A549 (cell line): ENCODE measurements around the gene ITGA7. TPM values are rescaled to one million over a fixed set of nuclear protein-coding genes. Genes with fewer than 3 reads are reported as not detected.

Experiments used
- ATAC-seq, 2 experiments: fragments of 200-7000 bp in 1 of 2; fragments of >200 bp in 1 of 2; cut with Nextera tagmentation in 1 of 2; cut with Tn5 transposase in 1 of 2; 3 replicates each; pipeline versions ENCODE4 v1.8.0 to v1.9.1; 2018 to 2020; ENCODE audit warnings: mild to moderate bottlenecking in 1 of 2, moderate library complexity in 1 of 2
- CTCF ChIA-PET: fragments of 300-600 bp; sonication (Branson Sonifier 250); formaldehyde crosslinking; extraction: SDS; loops from one replicate; lab custom pipeline; 2021; ENCODE audit warnings: antibody characterized with exemption, inconsistent platforms; lab: Yijun Ruan, JAX
- POLR2A ChIA-PET: fragments of 350-600 bp; formaldehyde crosslinking; extraction: SDS; loops from one replicate; lab custom pipeline; 2021; ENCODE audit warnings: antibody characterized with exemption, inconsistent platforms; lab: Yijun Ruan, JAX
- DNase-seq, 2 experiments: peaks; one replicate each; pipeline versions ENCODE4 v3.0.0 to v3.0.0-alpha.2; 2011 to 2016; ENCODE audit warnings: low read depth in 1 of 2, low spot score in 1 of 2
- FAIRE-seq: peaks from 2 replicates; lab custom pipeline; 2011; peaks lifted over from hg19 to GRCh38; lab: Jason Lieb, UNC
- H3K27ac ChIP-seq, 2 experiments: fragments of >200 bp; sonication (Bioruptor Twin); formaldehyde crosslinking; 3 replicates each; pipeline ENCODE4 v1.5.1; 2016 to 2017
- H3K4me1 ChIP-seq: fragments of >200 bp; sonication (Bioruptor Twin); formaldehyde crosslinking; 3 replicates; pipeline ENCODE4 v1.6.1; 2016
- H3K4me2 ChIP-seq: fragments of >200 bp; sonication (Bioruptor Twin); formaldehyde crosslinking; 3 replicates; pipeline ENCODE4 v1.6.1; 2016
- H3K4me3 ChIP-seq: fragments of >200 bp; sonication (Bioruptor Twin); formaldehyde crosslinking; 3 replicates; pipeline ENCODE4 v1.5.1; 2016
- H3K9me3 ChIP-seq: fragments of >200 bp; sonication (Bioruptor Twin); formaldehyde crosslinking; 3 replicates; pipeline ENCODE4 v1.6.1; 2016
- CBX8 ChIP-seq: fragments of 200-600 bp; sonication (generic); IDR thresholded peaks from 2 replicates; pipeline ENCODE4 v1.6.1; 2016
- EHF ChIP-seq: fragments of 250-450 bp; sonication (Bioruptor Pico); IDR thresholded peaks from 2 replicates; pipeline ENCODE4 v1.5.0; 2020; ENCODE audit warnings: mild to moderate bottlenecking
- EHMT2 ChIP-seq: fragments of 200-600 bp; sonication (generic); IDR thresholded peaks from 2 replicates; pipeline ENCODE4 v1.6.1; 2016; ENCODE audit warnings: antibody characterized with exemption, low read depth, mild to moderate bottlenecking, moderate library complexity
- FOSL2 ChIP-seq, 2 experiments: fragments of 450-650 bp in 1 of 2; fragments of >200 bp in 1 of 2; sonication (Bioruptor Twin) in 1 of 2; formaldehyde crosslinking; IDR thresholded peaks; 2 replicates each; pipeline versions ENCODE4 v1.5.0 to v1.6.1; 2016 to 2020; ENCODE audit warnings: mild to moderate bottlenecking in 1 of 2, moderate library complexity in 1 of 2
- HDAC2 ChIP-seq: fragments of 200-600 bp; sonication (generic); IDR thresholded peaks from 2 replicates; pipeline ENCODE4 v1.6.1; 2016
- HEYL ChIP-seq: fragments of 250-450 bp; sonication (Bioruptor Pico); IDR thresholded peaks from 2 replicates; pipeline ENCODE4 v1.8.0; 2021; ENCODE audit warnings: mild to moderate bottlenecking, moderate library complexity
- HOXA7 ChIP-seq: fragments of 250-450 bp; sonication (Bioruptor Pico); IDR thresholded peaks from 2 replicates; pipeline ENCODE4 v1.5.0; 2020; ENCODE audit warnings: mild to moderate bottlenecking, moderate library complexity
- HOXB13 ChIP-seq: fragments of 250-450 bp; sonication (Bioruptor Pico); IDR thresholded peaks from 2 replicates; pipeline ENCODE4 v1.5.0; 2020; ENCODE audit warnings: low read depth, mild to moderate bottlenecking, moderate library complexity
- HOXB5 ChIP-seq: fragments of 250-450 bp; sonication (Bioruptor Pico); IDR thresholded peaks from 2 replicates; pipeline ENCODE4 v1.5.0; 2020; ENCODE audit warnings: mild to moderate bottlenecking, moderate library complexity
- JUN ChIP-seq, 2 experiments: fragments of >200 bp; sonication (Bioruptor Twin); formaldehyde crosslinking; IDR thresholded peaks; 2 replicates in 1 of 2; 3 replicates in 1 of 2; pipeline ENCODE4 v1.6.1; 2016 to 2017
- MYC ChIP-seq: IDR thresholded peaks from 2 replicates; pipeline ENCODE4 v1.6.1; 2012; ENCODE audit warnings: mild to moderate bottlenecking, inconsistent platforms, low read length, improper control_type of control experiment, borderline replicate concordance
- NFE2L2 ChIP-seq: fragments of 150-350 bp; conservative IDR thresholded peaks from 2 replicates; pipeline ENCODE4 v1.6.1; 2014; ENCODE audit warnings: low read length
- NPAS2 ChIP-seq: fragments of 250-450 bp; sonication (Bioruptor Pico); IDR thresholded peaks from 2 replicates; pipeline ENCODE4 v1.8.0; 2022; ENCODE audit warnings: mild to moderate bottlenecking, moderate library complexity, borderline replicate concordance
- POLR2A ChIP-seq: IDR thresholded peaks from 2 replicates; pipeline ENCODE4 v1.6.1; 2012; ENCODE audit warnings: mild to moderate bottlenecking, low read length
- POLR2AphosphoS2 ChIP-seq: conservative IDR thresholded peaks from 2 replicates; pipeline ENCODE4 v1.6.1; 2012; ENCODE audit warnings: low read length, improper control_type of control experiment, inconsistent platforms
- RAD21 ChIP-seq, 2 experiments: fragments of >200 bp in 1 of 2; sonication (Bioruptor Twin) in 1 of 2; formaldehyde crosslinking in 1 of 2; IDR thresholded peaks in 1 of 2; conservative IDR thresholded peaks in 1 of 2; 2 replicates in 1 of 2; 3 replicates in 1 of 2; pipeline ENCODE4 v1.6.1; 2012 to 2018; ENCODE audit warnings: inconsistent platforms in 1 of 2
- RCOR1 ChIP-seq: fragments of 150-350 bp; IDR thresholded peaks from 2 replicates; pipeline ENCODE4 v1.6.1; 2014; ENCODE audit warnings: antibody characterized with exemption, low read length, low read depth
- ZSCAN20 ChIP-seq: fragments of 250-450 bp; sonication (Bioruptor Pico); IDR thresholded peaks from 2 replicates; pipeline ENCODE4 v1.8.0; 2022; ENCODE audit warnings: mild to moderate bottlenecking, moderate library complexity
- WGBS: methylation state at CpG from one replicate; pipeline ENCODE4 v1.1.6; 2017; ENCODE audit errors: missing lambda C conversion rate; 5-methylcytosine and 5-hydroxymethylcytosine counted together
- polyA plus RNA-seq, 4 experiments: library from polyadenylated mRNA; depleted of rRNA in 3 of 4; stranded (reverse); fragments of >200 nt; fragmentation: RNase III in 1 of 4; extraction: RNeasy Plus Mini Kit Qiagen cat#74134 plus additional on column Dnase treatment in 1 of 4; gene quantifications; 2 replicates in 3 of 4; 3 replicates in 1 of 4; pipeline ENCODE4 v1.2.3, GENCODE V29; 2011 to 2017
- TF ChIP-seq, protein P1 (sequence below): IDR thresholded peaks from 2 replicates; pipeline ENCODE4 v1.6.1; 2012
- TF ChIP-seq, protein P2 (sequence below): fragments of >200 bp; sonication (Bioruptor Twin); formaldehyde crosslinking; IDR thresholded peaks from 3 replicates; pipeline ENCODE4 v1.6.1; 2016
- TF ChIP-seq, protein P3 (sequence below): fragments of 200-600 bp; sonication (generic); IDR thresholded peaks from 2 replicates; pipeline ENCODE4 v1.6.1; 2016; ENCODE audit warnings: antibody characterized with exemption, mild to moderate bottlenecking, moderate library complexity
- TF ChIP-seq, protein P4 (sequence below): fragments of >200 bp; sonication (Bioruptor Twin); formaldehyde crosslinking; IDR thresholded peaks from 3 replicates; pipeline ENCODE4 v1.5.1; 2016

ITGA7 gene
- polyA plus RNA-seq, 2 of the 4 experiments (the other 2 are of a cell fraction): 1.4 to 1.9 TPM

DNA sequence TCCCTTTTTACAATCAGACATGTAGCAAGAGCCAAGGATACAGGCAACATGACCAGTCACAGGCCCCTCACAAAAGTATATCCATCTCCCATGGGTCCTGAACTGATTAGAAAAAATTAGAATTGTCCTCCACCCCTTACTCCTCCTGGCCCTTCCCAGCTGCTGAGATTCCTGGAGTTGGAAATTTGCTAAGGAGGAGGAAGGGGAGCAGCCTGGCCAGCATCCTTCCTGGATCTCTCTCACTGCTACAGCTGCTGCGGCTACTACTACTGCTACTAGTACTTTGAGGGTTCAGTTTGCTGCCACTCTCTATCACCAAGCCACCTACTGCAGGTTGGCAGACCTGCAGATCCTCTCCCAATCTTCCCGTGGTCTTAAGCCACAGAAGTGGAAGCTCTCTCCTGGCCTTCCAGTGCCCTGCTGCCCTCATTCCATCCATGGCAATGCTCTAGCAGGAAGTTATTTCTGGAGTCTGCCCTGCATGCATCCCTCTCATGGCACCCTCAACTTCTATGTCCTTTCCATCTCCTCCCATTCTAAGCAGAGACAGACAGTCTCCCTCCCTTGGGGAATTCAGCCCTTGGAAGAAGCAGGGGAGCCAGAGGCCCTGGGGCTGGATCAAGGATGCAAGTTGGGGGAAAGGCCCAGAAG is 1.0 kb downstream of the ITGA7 start:
- CTCF ChIA-PET: interaction anchor here (0.6 to 3.1 kb wide), 8 partner anchors 9 to 228 kb away, joined by 3 to 20 read pairs (median 4); partner anchors contain the start of genes BLOC1S1 and RDH5
- TF ChIP-seq HOXA7 (CRISPR knock-in tag) (no peak), RCOR1 (no peak), HDAC2 (no peak), FOSL2 (IDR thresholded peaks at IDR 0.05) (no peak), FOSL2 (CRISPR knock-in tag; IDR thresholded peaks at IDR 0.05) (no peak), NFE2L2 (no peak), ZSCAN20 (CRISPR knock-in tag) (no peak), HEYL (CRISPR knock-in tag) (no peak), EHF (no peak), CBX8 (no peak), EHMT2 (no peak), HOXB5 (CRISPR knock-in tag) (no peak), NPAS2 (no peak), POLR2AphosphoS2 (no peak), HOXB13 (CRISPR knock-in tag) (no peak), JUN (IDR thresholded peaks at IDR 0.05) (no peak)
- TF ChIP-seq, protein P1, sequence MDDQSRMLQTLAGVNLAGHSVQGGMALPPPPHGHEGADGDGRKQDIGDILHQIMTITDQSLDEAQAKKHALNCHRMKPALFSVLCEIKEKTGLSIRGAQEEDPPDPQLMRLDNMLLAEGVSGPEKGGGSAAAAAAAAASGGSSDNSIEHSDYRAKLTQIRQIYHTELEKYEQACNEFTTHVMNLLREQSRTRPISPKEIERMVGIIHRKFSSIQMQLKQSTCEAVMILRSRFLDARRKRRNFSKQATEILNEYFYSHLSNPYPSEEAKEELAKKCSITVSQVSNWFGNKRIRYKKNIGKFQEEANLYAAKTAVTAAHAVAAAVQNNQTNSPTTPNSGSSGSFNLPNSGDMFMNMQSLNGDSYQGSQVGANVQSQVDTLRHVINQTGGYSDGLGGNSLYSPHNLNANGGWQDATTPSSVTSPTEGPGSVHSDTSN: no peak
- TF ChIP-seq, protein P2, sequence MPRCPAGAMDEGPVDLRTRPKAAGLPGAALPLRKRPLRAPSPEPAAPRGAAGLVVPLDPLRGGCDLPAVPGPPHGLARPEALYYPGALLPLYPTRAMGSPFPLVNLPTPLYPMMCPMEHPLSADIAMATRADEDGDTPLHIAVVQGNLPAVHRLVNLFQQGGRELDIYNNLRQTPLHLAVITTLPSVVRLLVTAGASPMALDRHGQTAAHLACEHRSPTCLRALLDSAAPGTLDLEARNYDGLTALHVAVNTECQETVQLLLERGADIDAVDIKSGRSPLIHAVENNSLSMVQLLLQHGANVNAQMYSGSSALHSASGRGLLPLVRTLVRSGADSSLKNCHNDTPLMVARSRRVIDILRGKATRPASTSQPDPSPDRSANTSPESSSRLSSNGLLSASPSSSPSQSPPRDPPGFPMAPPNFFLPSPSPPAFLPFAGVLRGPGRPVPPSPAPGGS: no peak
- TF ChIP-seq, protein P3, sequence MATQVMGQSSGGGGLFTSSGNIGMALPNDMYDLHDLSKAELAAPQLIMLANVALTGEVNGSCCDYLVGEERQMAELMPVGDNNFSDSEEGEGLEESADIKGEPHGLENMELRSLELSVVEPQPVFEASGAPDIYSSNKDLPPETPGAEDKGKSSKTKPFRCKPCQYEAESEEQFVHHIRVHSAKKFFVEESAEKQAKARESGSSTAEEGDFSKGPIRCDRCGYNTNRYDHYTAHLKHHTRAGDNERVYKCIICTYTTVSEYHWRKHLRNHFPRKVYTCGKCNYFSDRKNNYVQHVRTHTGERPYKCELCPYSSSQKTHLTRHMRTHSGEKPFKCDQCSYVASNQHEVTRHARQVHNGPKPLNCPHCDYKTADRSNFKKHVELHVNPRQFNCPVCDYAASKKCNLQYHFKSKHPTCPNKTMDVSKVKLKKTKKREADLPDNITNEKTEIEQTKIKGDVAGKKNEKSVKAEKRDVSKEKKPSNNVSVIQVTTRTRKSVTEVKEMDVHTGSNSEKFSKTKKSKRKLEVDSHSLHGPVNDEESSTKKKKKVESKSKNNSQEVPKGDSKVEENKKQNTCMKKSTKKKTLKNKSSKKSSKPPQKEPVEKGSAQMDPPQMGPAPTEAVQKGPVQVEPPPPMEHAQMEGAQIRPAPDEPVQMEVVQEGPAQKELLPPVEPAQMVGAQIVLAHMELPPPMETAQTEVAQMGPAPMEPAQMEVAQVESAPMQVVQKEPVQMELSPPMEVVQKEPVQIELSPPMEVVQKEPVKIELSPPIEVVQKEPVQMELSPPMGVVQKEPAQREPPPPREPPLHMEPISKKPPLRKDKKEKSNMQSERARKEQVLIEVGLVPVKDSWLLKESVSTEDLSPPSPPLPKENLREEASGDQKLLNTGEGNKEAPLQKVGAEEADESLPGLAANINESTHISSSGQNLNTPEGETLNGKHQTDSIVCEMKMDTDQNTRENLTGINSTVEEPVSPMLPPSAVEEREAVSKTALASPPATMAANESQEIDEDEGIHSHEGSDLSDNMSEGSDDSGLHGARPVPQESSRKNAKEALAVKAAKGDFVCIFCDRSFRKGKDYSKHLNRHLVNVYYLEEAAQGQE: no peak
- DNase-seq: no peak

DNA sequence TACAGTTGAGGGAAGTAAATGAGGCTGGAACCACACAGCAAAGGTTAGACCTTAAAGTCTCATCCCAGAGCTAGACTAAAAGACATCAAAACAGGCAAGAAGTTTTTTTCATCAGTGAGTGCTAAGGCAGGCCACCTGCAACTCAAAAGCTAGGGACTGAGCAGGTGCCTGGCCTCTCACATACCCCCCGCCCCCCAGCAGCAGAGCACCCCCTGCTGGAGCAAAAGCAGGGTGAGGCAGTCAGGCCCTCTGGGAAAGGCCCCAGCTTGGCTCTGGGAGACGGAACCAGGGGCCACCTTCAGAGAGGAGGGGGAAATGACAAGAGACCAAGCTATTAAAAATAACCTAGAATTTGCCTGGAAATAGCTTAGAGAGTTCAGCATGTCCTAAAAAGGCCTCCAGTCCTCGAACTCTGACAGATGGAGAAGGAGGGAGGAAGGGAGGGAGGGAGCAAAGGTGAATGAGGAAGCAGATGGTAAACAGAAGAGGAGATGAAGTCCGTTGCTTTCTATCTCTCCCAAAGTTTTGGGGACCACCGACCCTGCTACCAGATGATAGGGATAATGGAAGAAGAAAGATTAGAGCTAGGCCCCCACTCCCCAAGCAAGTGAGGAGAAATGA is 1.8 kb downstream of the ITGA7 start:
- Histone ChIP-seq H3K4me3 (no peak overlapping the region), H3K27ac (no peak overlapping the region), H3K4me1 (peaks cover 16% of the 10 kb centered on the region; the same call in 2 of the 3 replicates), H3K4me2 (no peak overlapping the region), H3K9me3 (no peaks in the 10 kb centered on the region)
- ATAC-seq (peak in 1 of 2 experiments; percentile 66; a peak in 3 of 6 replicates), FAIRE-seq (no peak), DNase-seq (peak; percentile 27 to 41)
- WGBS: 37% methylated on average over 5 of the region's 5 CpGs
- TF ChIP-seq RAD21 (conservative IDR thresholded peaks at IDR 0.05 in 1 of 2, IDR thresholded peaks at IDR 0.05 in 1 of 2) (0 out of 5 replicates have a peak, but pooled peaks of 1 of the 2 experiments have one; percentile 17), NPAS2 (no peak), EHF (no peak), ZSCAN20 (CRISPR knock-in tag) (no peak), POLR2A (no peak), MYC (no peak), NFE2L2 (no peak)
- TF ChIP-seq, protein P2: no peak
- TF ChIP-seq, protein P4, sequence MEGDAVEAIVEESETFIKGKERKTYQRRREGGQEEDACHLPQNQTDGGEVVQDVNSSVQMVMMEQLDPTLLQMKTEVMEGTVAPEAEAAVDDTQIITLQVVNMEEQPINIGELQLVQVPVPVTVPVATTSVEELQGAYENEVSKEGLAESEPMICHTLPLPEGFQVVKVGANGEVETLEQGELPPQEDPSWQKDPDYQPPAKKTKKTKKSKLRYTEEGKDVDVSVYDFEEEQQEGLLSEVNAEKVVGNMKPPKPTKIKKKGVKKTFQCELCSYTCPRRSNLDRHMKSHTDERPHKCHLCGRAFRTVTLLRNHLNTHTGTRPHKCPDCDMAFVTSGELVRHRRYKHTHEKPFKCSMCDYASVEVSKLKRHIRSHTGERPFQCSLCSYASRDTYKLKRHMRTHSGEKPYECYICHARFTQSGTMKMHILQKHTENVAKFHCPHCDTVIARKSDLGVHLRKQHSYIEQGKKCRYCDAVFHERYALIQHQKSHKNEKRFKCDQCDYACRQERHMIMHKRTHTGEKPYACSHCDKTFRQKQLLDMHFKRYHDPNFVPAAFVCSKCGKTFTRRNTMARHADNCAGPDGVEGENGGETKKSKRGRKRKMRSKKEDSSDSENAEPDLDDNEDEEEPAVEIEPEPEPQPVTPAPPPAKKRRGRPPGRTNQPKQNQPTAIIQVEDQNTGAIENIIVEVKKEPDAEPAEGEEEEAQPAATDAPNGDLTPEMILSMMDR: peak; percentile 32; the same call in 2 of the 3 replicates
- ChIA-PET POLR2A (interaction anchor here (1.4 kb wide), 1 partner anchor 10 kb away, joined by 5 read pairs; the partner anchor contains the start of gene BLOC1S1), CTCF (interaction anchor here (0.6 to 3.1 kb wide), 9 partner anchors 8 to 229 kb away, joined by 3 to 20 read pairs (median 3); partner anchors contain the start of gene BLOC1S1)

More for the DNA sequence above, 1.0 kb downstream of the ITGA7 start:
- FAIRE-seq (no peak), ATAC-seq (no peak; a peak in 1 of 6 replicates)
- Histone ChIP-seq H3K4me3 (no peak overlapping the region), H3K9me3 (no peaks in the 10 kb centered on the region), H3K27ac (no peak overlapping the region), H3K4me2 (peak overlapping the region; percentile 99; the same call in 2 of the 3 replicates), H3K4me1 (peaks cover 16% of the 10 kb centered on the region; the same call in 2 of the 3 replicates)
- POLR2A ChIA-PET: interaction anchor here (1.4 kb wide), 1 partner anchor 9 kb away, joined by 5 read pairs; the partner anchor contains the start of gene BLOC1S1
- WGBS: 75% methylated on average over 2 of the region's 2 CpGs
